CD14-positive monocyte (primary cell): ENCODE measurements around the gene IRGC. TPM values are rescaled to one million over a fixed set of nuclear protein-coding genes. Genes with fewer than 3 reads are reported as not detected.
A peak's percentile ranks its signal among the peaks of the same experiment; 100 is the strongest.

ENCODE experiments used
- DNase-seq, 3 donors: peaks; one replicate each; pipeline ENCODE4 v3.0.0-alpha.2; 2011 to 2022
- H2AFZ ChIP-seq: 2 replicates; pipeline ENCODE4 v1.6.0; 2012; ENCODE audit warnings: mild to moderate bottlenecking, low read depth, low read length, inconsistent platforms; ENCODE audit not compliant: insufficient read depth, poor library complexity, severe bottlenecking
- H3K27ac ChIP-seq, 2 donors: 1 replicate in 1 of 2; 2 replicates in 1 of 2; pipeline ENCODE4 v1.5.1; 2012 to 2013; ENCODE audit warnings: low read length in 2 of 2, control low read depth in 1 of 2, inconsistent platforms in 1 of 2, low read depth in 1 of 2, mild to moderate bottlenecking in 1 of 2
- H3K27me3 ChIP-seq, 2 donors: one replicate each; pipeline versions ENCODE4 v1.6.0 to v1.6.1; 2011 to 2013; ENCODE audit warnings: low read length in 2 of 2; ENCODE audit not compliant: control insufficient read depth in 2 of 2, insufficient read depth in 2 of 2
- H3K36me3 ChIP-seq, 2 donors: replicated peaks in 1 of 2; 1 replicate in 1 of 2; 2 replicates in 1 of 2; pipeline versions ENCODE4 v1.5.1 to v1.6.1; 2012 to 2013; ENCODE audit warnings: low read length in 2 of 2, control low read depth in 1 of 2, inconsistent platforms in 1 of 2, mild to moderate bottlenecking in 1 of 2; ENCODE audit not compliant: insufficient read depth in 2 of 2, control insufficient read depth in 1 of 2
- H3K4me1 ChIP-seq, 2 donors: 1 replicate in 1 of 2; 2 replicates in 1 of 2; pipeline versions ENCODE4 v1.5.1 to v1.6.1; 2012 to 2013; ENCODE audit warnings: low read length in 2 of 2, control low read depth in 1 of 2, inconsistent platforms in 1 of 2, mild to moderate bottlenecking in 1 of 2, moderate library complexity in 1 of 2; ENCODE audit not compliant: insufficient read depth in 2 of 2, control insufficient read depth in 1 of 2
- H3K4me2 ChIP-seq: replicated peaks from 2 replicates; pipeline ENCODE3; 2012; ENCODE audit warnings: low read length, moderate library complexity, mild to moderate bottlenecking; ENCODE audit not compliant: poor library complexity, severe bottlenecking; ENCODE audit errors: extremely low read depth
- H3K4me3 ChIP-seq, 3 experiments: fragments of 200-600 bp in 1 of 3; sonication (generic) in 1 of 3; replicated peaks in 1 of 3; 1 replicate in 2 of 3; 2 replicates in 1 of 3; pipeline ENCODE4 v1.5.1; 2011 to 2013; ENCODE audit warnings: low read length in 3 of 3, mild to moderate bottlenecking in 3 of 3, control low read depth in 2 of 3, low read depth in 2 of 3, inconsistent platforms in 1 of 3, moderate library complexity in 1 of 3
- H3K79me2 ChIP-seq: 2 replicates; pipeline ENCODE4 v1.6.0; 2012; ENCODE audit warnings: mild to moderate bottlenecking, control low read depth, inconsistent platforms, low read length, moderate library complexity; ENCODE audit not compliant: insufficient read depth
- H3K9ac ChIP-seq: 2 replicates; pipeline ENCODE4 v1.6.0; 2017; ENCODE audit warnings: low read length, mild to moderate bottlenecking; ENCODE audit not compliant: insufficient read depth, poor library complexity, severe bottlenecking
- H3K9me3 ChIP-seq, 2 donors: replicated peaks in 1 of 2; 1 replicate in 1 of 2; 2 replicates in 1 of 2; pipeline versions ENCODE4 v1.5.1 to v1.6.1; 2012 to 2013; ENCODE audit warnings: low read length in 2 of 2, control low read depth in 1 of 2; ENCODE audit not compliant: control insufficient read depth in 1 of 2, insufficient read depth in 1 of 2
- H4K20me1 ChIP-seq: 2 replicates; pipeline ENCODE4 v1.6.0; 2012; ENCODE audit warnings: mild to moderate bottlenecking, low read length, control low read depth, moderate library complexity; ENCODE audit not compliant: insufficient read depth
- H3K27ac Mint-ChIP-seq, 7 donors: one replicate each; pipeline ENCODE4 v1.8.0; 2020; ENCODE audit warnings: mild to moderate bottlenecking in 7 of 7, mixed read lengths in 7 of 7, moderate library complexity in 6 of 7, inconsistent platforms in 2 of 7
- H3K27me3 Mint-ChIP-seq, 3 donors: one replicate each; pipeline ENCODE4 v1.8.0; 2021 to 2022; ENCODE audit warnings: low read depth in 3 of 3, mild to moderate bottlenecking in 3 of 3, mixed read lengths in 3 of 3, moderate library complexity in 3 of 3, inconsistent platforms in 1 of 3
- H3K36me3 Mint-ChIP-seq, 2 donors: one replicate each; pipeline ENCODE4 v1.8.0; 2020; ENCODE audit warnings: mixed read lengths in 2 of 2, inconsistent platforms in 1 of 2, mild to moderate bottlenecking in 1 of 2
- H3K4me1 Mint-ChIP-seq: one replicate; pipeline ENCODE4 v1.8.0; 2020; ENCODE audit warnings: mild to moderate bottlenecking, mixed read lengths
- H3K4me3 Mint-ChIP-seq, 2 donors: one replicate each; pipeline ENCODE4 v1.8.0; 2020; ENCODE audit warnings: mild to moderate bottlenecking in 2 of 2, mixed read lengths in 2 of 2, moderate library complexity in 1 of 2
- H3K9me3 Mint-ChIP-seq, 7 donors: one replicate each; pipeline ENCODE4 v1.8.0; 2020 to 2022; ENCODE audit warnings: mixed read lengths in 7 of 7, mild to moderate bottlenecking in 6 of 7, moderate library complexity in 6 of 7, inconsistent platforms in 2 of 7
- CTCF ChIP-seq: fragments of 200-600 bp; IDR thresholded peaks from one replicate; pipeline ENCODE4 v1.8.0; 2022; ENCODE audit warnings: antibody characterized with exemption, mild to moderate bottlenecking
- WGBS: methylation state at CpG from one replicate; pipeline ENCODE4 v1.1.5; 2013; ENCODE audit warnings: missing lambda C conversion rate; ENCODE audit not compliant: insufficient coverage; 5-methylcytosine and 5-hydroxymethylcytosine counted together
- intact Hi-C, 2 donors: fragments of 100-400 bp; cut with micrococcal nuclease; formaldehyde crosslinking; loops; one replicate each; pipeline versions ENCODE4 v1.15.0 to v1.15.1; 2023
- polyA plus RNA-seq, 3 donors: library from polyadenylated mRNA; depleted of rRNA in 1 of 3; unstranded in 2 of 3; stranded (reverse) in 1 of 3; fragments of 300-500 nt in 2 of 3; fragments of >200 nt in 1 of 3; fragmentation: Illumina TruSeq in 2 of 3; gene quantifications; 1 replicate in 2 of 3; 2 replicates in 1 of 3; pipeline ENCODE4 v1.2.3, GENCODE V29; 2012 to 2021

The IRGC gene
- polyA plus RNA-seq, 3 donors, result not detected

GRCh38 chr19:43754503-43755255, 38.8 kb downstream of the IRGC start, which contains the start of gene SMG9:
Gene SMG9, minus strand, starts transcription at chr19:43754962. Its CDS starts 4,221 bp downstream, at chr19:43750741.
- TF ChIP-seq CTCF, result no peak
- H3K4me2 ChIP-seq, result peak within 1 kb of the TSS; percentile 99
- intact Hi-C loops, result no loop called here
- peaks cover 21 to 28% of the 10 kb centered on the region in 2 donors for H3K36me3 Mint-ChIP-seq
- peak; percentile 96 to 98 (median 98) for DNase-seq
- peaks cover 48 to 55% of the 10 kb centered on the region in 2 donors for H3K4me1 ChIP-seq
- peak within 1 kb of the TSS; percentile 96 for H3K27ac ChIP-seq
- under 1% methylated on average over 71 of the region's 79 CpGs for WGBS
- H3K4me3 Mint-ChIP-seq, result peak within 1 kb of the TSS; percentile 93 to 94
- peaks cover 17% of the 10 kb centered on the region for H4K20me1 ChIP-seq
- peak within 1 kb of the TSS; percentile 96 to 99 (median 98) for H3K27ac Mint-ChIP-seq
- H3K9me3 Mint-ChIP-seq, result peaks cover 0 to 2% (median 0%) of the 10 kb centered on the region in 7 donors
- H3K9ac ChIP-seq, result peak within 1 kb of the TSS; percentile 89
- peak within 1 kb of the TSS; percentile 82 for H2AFZ ChIP-seq
- H3K9me3 ChIP-seq, result no peaks in the 10 kb centered on the region
- H3K27me3 ChIP-seq, result no peaks in the 10 kb centered on the region
- H3K79me2 ChIP-seq, result peaks cover 62% of the 10 kb centered on the region
- peaks cover 66% of the 10 kb centered on the region for H3K4me1 Mint-ChIP-seq
- peaks cover 19 to 26% of the 10 kb centered on the region in 2 donors for H3K36me3 ChIP-seq
- H3K4me3 ChIP-seq, result peak within 1 kb of the TSS; percentile 55 to 89 (median 83)
- H3K27me3 Mint-ChIP-seq, result no peaks in the 10 kb centered on the region

GRCh38 chr19:43755256-43755801, 39.5 kb downstream of the IRGC start:
- Histone ChIP-seq H3K79me2 (peaks cover 56% of the 10 kb centered on the region), H3K4me1 (peaks cover 48 to 55% of the 10 kb centered on the region in 2 donors), H3K4me2 (peak overlapping the region; percentile 99), H3K4me3 (peak overlapping the region; percentile 55 to 89 (median 83)), H4K20me1 (peaks cover 11% of the 10 kb centered on the region), H3K9me3 (no peaks in the 10 kb centered on the region), H3K36me3 (peaks cover 12 to 20% of the 10 kb centered on the region in 2 donors), H3K27me3 (no peaks in the 10 kb centered on the region), H3K9ac (peak overlapping the region; percentile 89), H2AFZ (peak overlapping the region; percentile 82), H3K27ac (peak overlapping the region; percentile 96)
- H3K27ac Mint-ChIP-seq, result peak overlapping the region; percentile 96 to 99 (median 98)
- WGBS, result 0% methylated on average over 22 of the region's 28 CpGs
- intact Hi-C loops, result no loop called here
- H3K9me3 Mint-ChIP-seq, result peaks cover 0 to 2% (median 0%) of the 10 kb centered on the region in 7 donors
- H3K36me3 Mint-ChIP-seq, result peaks cover 15 to 21% of the 10 kb centered on the region in 2 donors
- no peaks in the 10 kb centered on the region for H3K27me3 Mint-ChIP-seq
- no peak for TF ChIP-seq CTCF
- peaks cover 66% of the 10 kb centered on the region for H3K4me1 Mint-ChIP-seq
- peak overlapping the region; percentile 93 to 94 for H3K4me3 Mint-ChIP-seq
- peak; percentile 76 to 86 (median 81) for DNase-seq
